ENCODE measurements around the gene KANK2.

GRCh38 chr19:11227195-11227886 lies 30.0 kb upstream of the KANK2 start:
- TF ChIP-seq ESRRA (CRISPR knock-in tag; IDR thresholded peaks at IDR 0.05; ENCODE audit: borderline replicate concordance) = no peak
- TF ChIP-seq CTCF (IDR thresholded peaks at IDR 0.05) = peak; percentile 58
- TF ChIP-seq NR3C1 (CRISPR knock-in tag; conservative IDR thresholded peaks at IDR 0.05; ENCODE audit: low read depth) = no peak
